CD14-positive monocyte (primary cell): ENCODE results near the gene ZNF135. TPM values are rescaled to one million over a fixed set of nuclear protein-coding genes. Genes with fewer than 3 reads are reported as not detected.

ENCODE experiments used
- DNase-seq, 3 donors: peaks; one replicate each; pipeline ENCODE4 v3.0.0-alpha.2; 2011 to 2022
- H2AFZ ChIP-seq: 2 replicates; pipeline ENCODE4 v1.6.0; 2012; ENCODE audit warnings: mild to moderate bottlenecking, low read depth, low read length, inconsistent platforms; ENCODE audit not compliant: insufficient read depth, poor library complexity, severe bottlenecking
- H3K27ac ChIP-seq, 2 donors: 1 replicate in 1 of 2; 2 replicates in 1 of 2; pipeline ENCODE4 v1.5.1; 2012 to 2013; ENCODE audit warnings: low read length in 2 of 2, control low read depth in 1 of 2, inconsistent platforms in 1 of 2, low read depth in 1 of 2, mild to moderate bottlenecking in 1 of 2
- H3K27me3 ChIP-seq, 2 donors: one replicate each; pipeline versions ENCODE4 v1.6.0 to v1.6.1; 2011 to 2013; ENCODE audit warnings: low read length in 2 of 2; ENCODE audit not compliant: control insufficient read depth in 2 of 2, insufficient read depth in 2 of 2
- H3K36me3 ChIP-seq, 2 donors: replicated peaks in 1 of 2; 1 replicate in 1 of 2; 2 replicates in 1 of 2; pipeline versions ENCODE4 v1.5.1 to v1.6.1; 2012 to 2013; ENCODE audit warnings: low read length in 2 of 2, control low read depth in 1 of 2, inconsistent platforms in 1 of 2, mild to moderate bottlenecking in 1 of 2; ENCODE audit not compliant: insufficient read depth in 2 of 2, control insufficient read depth in 1 of 2
- H3K4me1 ChIP-seq, 2 donors: 1 replicate in 1 of 2; 2 replicates in 1 of 2; pipeline versions ENCODE4 v1.5.1 to v1.6.1; 2012 to 2013; ENCODE audit warnings: low read length in 2 of 2, control low read depth in 1 of 2, inconsistent platforms in 1 of 2, mild to moderate bottlenecking in 1 of 2, moderate library complexity in 1 of 2; ENCODE audit not compliant: insufficient read depth in 2 of 2, control insufficient read depth in 1 of 2
- H3K4me2 ChIP-seq: replicated peaks from 2 replicates; pipeline ENCODE3; 2012; ENCODE audit warnings: low read length, moderate library complexity, mild to moderate bottlenecking; ENCODE audit not compliant: poor library complexity, severe bottlenecking; ENCODE audit errors: extremely low read depth
- H3K4me3 ChIP-seq, 3 experiments: fragments of 200-600 bp in 1 of 3; sonication (generic) in 1 of 3; replicated peaks in 1 of 3; 1 replicate in 2 of 3; 2 replicates in 1 of 3; pipeline ENCODE4 v1.5.1; 2011 to 2013; ENCODE audit warnings: low read length in 3 of 3, mild to moderate bottlenecking in 3 of 3, control low read depth in 2 of 3, low read depth in 2 of 3, inconsistent platforms in 1 of 3, moderate library complexity in 1 of 3
- H3K79me2 ChIP-seq: 2 replicates; pipeline ENCODE4 v1.6.0; 2012; ENCODE audit warnings: mild to moderate bottlenecking, control low read depth, inconsistent platforms, low read length, moderate library complexity; ENCODE audit not compliant: insufficient read depth
- H3K9ac ChIP-seq: 2 replicates; pipeline ENCODE4 v1.6.0; 2017; ENCODE audit warnings: low read length, mild to moderate bottlenecking; ENCODE audit not compliant: insufficient read depth, poor library complexity, severe bottlenecking
- H3K9me3 ChIP-seq, 2 donors: replicated peaks in 1 of 2; 1 replicate in 1 of 2; 2 replicates in 1 of 2; pipeline versions ENCODE4 v1.5.1 to v1.6.1; 2012 to 2013; ENCODE audit warnings: low read length in 2 of 2, control low read depth in 1 of 2; ENCODE audit not compliant: control insufficient read depth in 1 of 2, insufficient read depth in 1 of 2
- H4K20me1 ChIP-seq: 2 replicates; pipeline ENCODE4 v1.6.0; 2012; ENCODE audit warnings: mild to moderate bottlenecking, low read length, control low read depth, moderate library complexity; ENCODE audit not compliant: insufficient read depth
- H3K27ac Mint-ChIP-seq, 7 donors: one replicate each; pipeline ENCODE4 v1.8.0; 2020; ENCODE audit warnings: mild to moderate bottlenecking in 7 of 7, mixed read lengths in 7 of 7, moderate library complexity in 6 of 7, inconsistent platforms in 2 of 7
- H3K27me3 Mint-ChIP-seq, 3 donors: one replicate each; pipeline ENCODE4 v1.8.0; 2021 to 2022; ENCODE audit warnings: low read depth in 3 of 3, mild to moderate bottlenecking in 3 of 3, mixed read lengths in 3 of 3, moderate library complexity in 3 of 3, inconsistent platforms in 1 of 3
- H3K36me3 Mint-ChIP-seq, 2 donors: one replicate each; pipeline ENCODE4 v1.8.0; 2020; ENCODE audit warnings: mixed read lengths in 2 of 2, inconsistent platforms in 1 of 2, mild to moderate bottlenecking in 1 of 2
- H3K4me1 Mint-ChIP-seq: one replicate; pipeline ENCODE4 v1.8.0; 2020; ENCODE audit warnings: mild to moderate bottlenecking, mixed read lengths
- H3K4me3 Mint-ChIP-seq, 2 donors: one replicate each; pipeline ENCODE4 v1.8.0; 2020; ENCODE audit warnings: mild to moderate bottlenecking in 2 of 2, mixed read lengths in 2 of 2, moderate library complexity in 1 of 2
- H3K9me3 Mint-ChIP-seq, 7 donors: one replicate each; pipeline ENCODE4 v1.8.0; 2020 to 2022; ENCODE audit warnings: mixed read lengths in 7 of 7, mild to moderate bottlenecking in 6 of 7, moderate library complexity in 6 of 7, inconsistent platforms in 2 of 7
- WGBS: methylation state at CpG from one replicate; pipeline ENCODE4 v1.1.5; 2013; ENCODE audit warnings: missing lambda C conversion rate; ENCODE audit not compliant: insufficient coverage; 5-methylcytosine and 5-hydroxymethylcytosine counted together
- intact Hi-C, 2 donors: fragments of 100-400 bp; cut with micrococcal nuclease; formaldehyde crosslinking; loops; one replicate each; pipeline versions ENCODE4 v1.15.0 to v1.15.1; 2023
- polyA plus RNA-seq, 3 donors: library from polyadenylated mRNA; depleted of rRNA in 1 of 3; unstranded in 2 of 3; stranded (reverse) in 1 of 3; fragments of 300-500 nt in 2 of 3; fragments of >200 nt in 1 of 3; fragmentation: Illumina TruSeq in 2 of 3; gene quantifications; 1 replicate in 2 of 3; 2 replicates in 1 of 3; pipeline ENCODE4 v1.2.3, GENCODE V29; 2012 to 2021
- TF ChIP-seq, protein P1 (sequence below): fragments of 200-600 bp; IDR thresholded peaks from one replicate; pipeline ENCODE4 v1.8.0; 2022; ENCODE audit warnings: antibody characterized with exemption, mild to moderate bottlenecking

The ZNF135 gene
- polyA plus RNA-seq, 3 donors = 0.32 to 0.37 TPM; not detected in 1

DNA sequence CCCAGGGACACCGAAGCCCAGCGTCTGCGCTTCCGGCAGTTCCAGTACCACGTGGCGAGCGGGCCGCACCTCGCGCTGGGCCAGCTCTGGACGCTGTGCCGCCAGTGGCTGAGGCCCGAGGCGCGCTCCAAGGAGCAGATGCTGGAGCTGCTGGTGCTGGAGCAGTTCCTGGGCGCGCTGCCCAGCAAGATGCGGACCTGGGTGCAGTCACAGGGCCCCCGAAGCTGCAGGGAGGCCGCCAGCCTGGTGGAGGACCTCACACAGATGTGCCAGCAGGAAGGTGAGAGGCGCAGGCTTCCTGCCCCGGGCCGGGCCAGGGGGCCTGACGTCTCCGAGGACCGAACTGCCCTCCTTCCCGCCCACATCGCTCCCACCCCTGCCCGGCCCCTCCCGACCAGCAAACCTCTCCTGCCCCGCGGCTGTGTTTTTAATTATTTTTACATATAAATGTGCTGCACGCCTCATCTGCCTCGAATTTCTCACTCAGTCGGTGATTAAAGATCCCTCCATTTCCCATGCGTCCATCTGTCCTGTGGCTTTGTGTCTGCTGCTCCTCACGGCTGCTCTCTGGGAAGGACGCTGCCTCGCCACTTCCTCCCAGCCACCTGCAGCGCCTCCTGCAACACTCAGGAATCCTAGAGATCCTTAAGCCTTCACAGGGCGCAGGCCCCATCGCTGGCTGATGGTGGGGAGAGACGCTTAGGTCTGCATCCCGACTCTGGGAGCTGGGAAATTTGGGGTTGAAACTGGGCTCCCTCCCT lies 21.0 kb upstream of the ZNF135 start:
- no peak overlapping the region for H3K27ac ChIP-seq
- peaks cover 88 to 93% of the 10 kb centered on the region in 2 donors for H3K9me3 ChIP-seq
- peaks cover 0 to 2% of the 10 kb centered on the region in 2 donors for H3K36me3 Mint-ChIP-seq
- H3K4me3 Mint-ChIP-seq = no peak overlapping the region
- H3K9ac ChIP-seq = no peak overlapping the region
- H3K9me3 Mint-ChIP-seq = peaks cover 61 to 92% (median 84%) of the 10 kb centered on the region in 7 donors
- H4K20me1 ChIP-seq = no peaks in the 10 kb centered on the region
- H2AFZ ChIP-seq = no peak overlapping the region
- 43% methylated on average over 28 of the region's 44 CpGs for WGBS
- intact Hi-C loops = loop anchor here in 1 of 2 donors (2.0 kb wide), 1 partner anchor 27 kb away; no protein-coding TSS in a partner anchor
- H3K27me3 ChIP-seq = peaks cover 0 to 10% of the 10 kb centered on the region in 2 donors
- no peak overlapping the region for H3K27ac Mint-ChIP-seq
- peaks cover 2% of the 10 kb centered on the region for H3K4me1 Mint-ChIP-seq
- no peaks in the 10 kb centered on the region for H3K4me1 ChIP-seq
- TF ChIP-seq, protein P1, sequence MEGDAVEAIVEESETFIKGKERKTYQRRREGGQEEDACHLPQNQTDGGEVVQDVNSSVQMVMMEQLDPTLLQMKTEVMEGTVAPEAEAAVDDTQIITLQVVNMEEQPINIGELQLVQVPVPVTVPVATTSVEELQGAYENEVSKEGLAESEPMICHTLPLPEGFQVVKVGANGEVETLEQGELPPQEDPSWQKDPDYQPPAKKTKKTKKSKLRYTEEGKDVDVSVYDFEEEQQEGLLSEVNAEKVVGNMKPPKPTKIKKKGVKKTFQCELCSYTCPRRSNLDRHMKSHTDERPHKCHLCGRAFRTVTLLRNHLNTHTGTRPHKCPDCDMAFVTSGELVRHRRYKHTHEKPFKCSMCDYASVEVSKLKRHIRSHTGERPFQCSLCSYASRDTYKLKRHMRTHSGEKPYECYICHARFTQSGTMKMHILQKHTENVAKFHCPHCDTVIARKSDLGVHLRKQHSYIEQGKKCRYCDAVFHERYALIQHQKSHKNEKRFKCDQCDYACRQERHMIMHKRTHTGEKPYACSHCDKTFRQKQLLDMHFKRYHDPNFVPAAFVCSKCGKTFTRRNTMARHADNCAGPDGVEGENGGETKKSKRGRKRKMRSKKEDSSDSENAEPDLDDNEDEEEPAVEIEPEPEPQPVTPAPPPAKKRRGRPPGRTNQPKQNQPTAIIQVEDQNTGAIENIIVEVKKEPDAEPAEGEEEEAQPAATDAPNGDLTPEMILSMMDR = no peak
- DNase-seq = no peak
- no peaks in the 10 kb centered on the region for H3K36me3 ChIP-seq
- no peaks in the 10 kb centered on the region for H3K79me2 ChIP-seq
- H3K27me3 Mint-ChIP-seq = peaks cover 16 to 31% (median 25%) of the 10 kb centered on the region in 3 donors
- H3K4me3 ChIP-seq = no peak overlapping the region
- H3K4me2 ChIP-seq = no peak overlapping the region

DNA sequence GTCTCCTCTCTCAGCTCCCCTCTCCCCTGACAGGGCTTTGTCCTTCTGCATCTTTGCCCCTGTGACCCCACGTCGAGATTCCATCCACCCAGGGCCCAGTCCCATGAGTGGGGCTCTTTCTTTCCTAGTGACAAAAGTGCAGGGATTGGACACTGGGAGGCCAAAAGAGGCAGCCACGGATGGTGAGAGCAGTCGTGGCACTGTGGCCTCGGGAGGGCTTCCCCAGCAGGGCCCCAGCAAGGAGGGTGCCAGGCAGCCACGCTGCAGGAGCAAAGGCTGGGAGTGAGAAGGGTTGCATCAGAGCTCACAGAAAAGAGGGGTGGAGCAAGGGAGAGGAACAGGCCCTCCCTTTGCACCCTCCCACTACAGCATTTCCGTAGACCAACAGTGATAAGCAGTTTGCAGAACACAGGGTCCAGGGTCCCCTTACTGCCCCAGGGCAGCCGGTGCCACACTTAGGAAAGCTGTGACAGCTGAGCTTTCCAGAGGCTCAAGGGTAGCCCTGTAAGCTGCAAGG lies 20.3 kb upstream of the ZNF135 start:
- Histone ChIP-seq H3K9ac (no peak overlapping the region), H4K20me1 (no peaks in the 10 kb centered on the region), H3K27ac (no peak overlapping the region), H3K27me3 (peaks cover 0 to 3% of the 10 kb centered on the region in 2 donors), H3K79me2 (no peaks in the 10 kb centered on the region), H3K36me3 (no peaks in the 10 kb centered on the region), H2AFZ (no peak overlapping the region), H3K4me3 (no peak overlapping the region), H3K4me2 (no peak overlapping the region), H3K9me3 (peaks cover 88 to 93% of the 10 kb centered on the region in 2 donors), H3K4me1 (no peaks in the 10 kb centered on the region)
- H3K27me3 Mint-ChIP-seq = peaks cover 11 to 25% (median 20%) of the 10 kb centered on the region in 3 donors
- H3K9me3 Mint-ChIP-seq = peaks cover 59 to 92% (median 83%) of the 10 kb centered on the region in 7 donors
- peaks cover 0 to 2% of the 10 kb centered on the region in 2 donors for H3K36me3 Mint-ChIP-seq
- H3K4me3 Mint-ChIP-seq = no peak overlapping the region
- H3K4me1 Mint-ChIP-seq = peaks cover 2% of the 10 kb centered on the region
- intact Hi-C loops = loop anchor here in 1 of 2 donors (2.0 kb wide), 1 partner anchor 28 kb away; no protein-coding TSS in a partner anchor
- WGBS = 6% methylated on average over 3 of the region's 8 CpGs
- H3K27ac Mint-ChIP-seq = no peak overlapping the region
- no peak for DNase-seq
- TF ChIP-seq, protein P1 = no peak
